ENCODE results near the gene NSUN3. TPM values are rescaled to one million over a fixed set of nuclear protein-coding genes. Genes with fewer than 3 reads are reported as not detected.

NSUN3 gene
- total and polyA plus RNA-seq, 2 donors (not counting 3 experiments of a cell fraction or from before 2014, with no cell fraction given), result 3.4 to 10.7 TPM

- no peak overlapping the region for H3K27ac ChIP-seq (ENCODE audit: insufficient read depth, low read depth, low read length)
- H3K4me1 ChIP-seq (ENCODE audit: control insufficient read depth, extremely low read depth, insufficient read depth, low read length), result no peaks in the 10 kb centered on the region
- H3K9ac ChIP-seq (replicated peaks; ENCODE audit: extremely low read depth, insufficient read depth, low read length), result no peak overlapping the region
- no peak for FAIRE-seq
- TF ChIP-seq EZH2 (IDR thresholded peaks at IDR 0.05; ENCODE audit: borderline replicate concordance, low read depth, low read length, severe bottlenecking) (no peak), JUN (IDR thresholded peaks at IDR 0.05; ENCODE audit: borderline replicate concordance, insufficient read depth, insufficient read length, low read depth) (no peak), CTCF (IDR thresholded peaks at IDR 0.05; ENCODE audit: extremely low read depth in 1 of 2, insufficient read depth in 1 of 2, low read depth in 1 of 2, low read length in 2 of 2) (no peak), POLR2AphosphoS5 (IDR thresholded peaks at IDR 0.05; ENCODE audit: insufficient read depth, low read depth, low read length) (no peak), MAX (IDR thresholded peaks at IDR 0.05; ENCODE audit: insufficient read depth, insufficient read length) (no peak), MYC (IDR thresholded peaks at IDR 0.05; ENCODE audit: low read depth, low read length) (no peak)
- no peaks in the 10 kb centered on the region for H3K36me3 ChIP-seq (ENCODE audit: control insufficient read depth in 2 of 2, extremely low read depth in 1 of 2, insufficient read depth in 2 of 2, low read length in 2 of 2)
- dilution Hi-C loops (cut with MboI; ENCODE audit: extremely low pct_ligation_motif_present, low sequenced_read_pairs), result no loop called here
- no TSS peak for BruUV-seq (replicated peaks)
- no peaks in the 10 kb centered on the region for H3K27me3 ChIP-seq (ENCODE audit: control insufficient read depth in 2 of 2, insufficient read depth in 2 of 2, low read length in 2 of 2)
- no peaks in the 10 kb centered on the region for H3K9me1 ChIP-seq (replicated peaks; ENCODE audit: control insufficient read depth, extremely low read depth, insufficient read depth, low read length)
- ChIA-PET POLR2A (no interaction called here), CTCF (no interaction called here)
- no peaks in the 10 kb centered on the region for H4K20me1 ChIP-seq (replicated peaks; ENCODE audit: control insufficient read depth, extremely low read depth, insufficient read depth, low read length)
- no peak overlapping the region for H3K4me2 ChIP-seq (ENCODE audit: insufficient read depth, low read length)
- intact Hi-C loops (cut with micrococcal nuclease), result no loop called here
- no peak overlapping the region for H3K4me3 ChIP-seq (replicated peaks in 1 of 3; ENCODE audit: insufficient read depth in 1 of 3, low read depth in 1 of 3, low read length in 3 of 3)
- H3K79me2 ChIP-seq (ENCODE audit: control insufficient read depth, insufficient read depth, low read length), result no peaks in the 10 kb centered on the region
- H3K9me3 ChIP-seq (replicated peaks; ENCODE audit: control insufficient read depth, insufficient read depth, low read length), result no peaks in the 10 kb centered on the region
- DNase-seq (ENCODE audit: low read depth, low spot score), result no peak
- H2AFZ ChIP-seq (ENCODE audit: low read depth, low read length), result no peak overlapping the region
Measured at GRCh38 chr3:94150113-94150512, 87.3 kb downstream of the NSUN3 start.

GRCh38 chr3:94156626-94157025, 93.8 kb downstream of the NSUN3 start:
- no peaks in the 10 kb centered on the region for H4K20me1 ChIP-seq (replicated peaks; ENCODE audit: control insufficient read depth, extremely low read depth, insufficient read depth, low read length)
- dilution Hi-C loops (cut with MboI; ENCODE audit: extremely low pct_ligation_motif_present, low sequenced_read_pairs) (no loop called here), intact Hi-C loops (cut with micrococcal nuclease) (no loop called here)
- no peak overlapping the region for H3K9ac ChIP-seq (replicated peaks; ENCODE audit: extremely low read depth, insufficient read depth, low read length)
- no peak for TF ChIP-seq GATA2 (IDR thresholded peaks at IDR 0.05; ENCODE audit: insufficient read depth, insufficient read length, low read depth, low read length)
- no peak for TF ChIP-seq JUN (IDR thresholded peaks at IDR 0.05; ENCODE audit: borderline replicate concordance, insufficient read depth, insufficient read length, low read depth)
- no peak for TF ChIP-seq MAX (IDR thresholded peaks at IDR 0.05; ENCODE audit: insufficient read depth, insufficient read length)
- TF ChIP-seq FOS (IDR thresholded peaks at IDR 0.05; ENCODE audit: borderline replicate concordance, insufficient read depth, low read length), result no peak
- DNase-seq (ENCODE audit: low read depth, low spot score) (no peak), FAIRE-seq (no peak)
- no peak overlapping the region for H2AFZ ChIP-seq (ENCODE audit: low read depth, low read length)
- ChIA-PET CTCF (no interaction called here), POLR2A (no interaction called here)
- H3K9me1 ChIP-seq (replicated peaks; ENCODE audit: control insufficient read depth, extremely low read depth, insufficient read depth, low read length), result no peaks in the 10 kb centered on the region
- H3K4me2 ChIP-seq (ENCODE audit: insufficient read depth, low read length), result no peak overlapping the region
- H3K9me3 ChIP-seq (replicated peaks; ENCODE audit: control insufficient read depth, insufficient read depth, low read length), result no peaks in the 10 kb centered on the region
- no peak overlapping the region for H3K27ac ChIP-seq (ENCODE audit: insufficient read depth, low read depth, low read length)
- BruUV-seq (replicated peaks), result no TSS peak
- no peak overlapping the region for H3K4me3 ChIP-seq (replicated peaks in 1 of 3; ENCODE audit: insufficient read depth in 1 of 3, low read depth in 1 of 3, low read length in 3 of 3)
- peaks cover 0 to 1% of the 10 kb centered on the region in 2 experiments for H3K27me3 ChIP-seq (ENCODE audit: control insufficient read depth in 2 of 2, insufficient read depth in 2 of 2, low read length in 2 of 2)
- H3K4me1 ChIP-seq (ENCODE audit: control insufficient read depth, extremely low read depth, insufficient read depth, low read length), result no peaks in the 10 kb centered on the region
- H3K79me2 ChIP-seq (ENCODE audit: control insufficient read depth, insufficient read depth, low read length), result no peaks in the 10 kb centered on the region
- no peaks in the 10 kb centered on the region for H3K36me3 ChIP-seq (ENCODE audit: control insufficient read depth in 2 of 2, extremely low read depth in 1 of 2, insufficient read depth in 2 of 2, low read length in 2 of 2)

All from endothelial cell of umbilical vein (primary cell).